B cell (primary cell): ENCODE data around the gene SERPINB6. TPM values are rescaled to one million over a fixed set of nuclear protein-coding genes. Genes with fewer than 3 reads are reported as not detected.
A peak's percentile ranks its signal among the peaks of the same experiment; 100 is the strongest.

Experiments used
- ATAC-seq: fragments of 200-7000 bp; cut with Tn5 transposase; one replicate; pipeline ENCODE4 v1.10.0; 2021; ENCODE audit warnings: low read depth, mild to moderate bottlenecking, moderate number of reproducible peaks, moderate library complexity
- CTCF ChIA-PET: fragments of 350-600 bp; sonication (Branson Sonifier 250); formaldehyde crosslinking; loops from one replicate; lab custom pipeline; 2021; ENCODE audit warnings: antibody characterized with exemption, inconsistent platforms; lab: Charles Lee
- POLR2A ChIA-PET: fragments of 350-600 bp; sonication (Branson Sonifier 250); formaldehyde crosslinking; loops from one replicate; lab custom pipeline; 2021; ENCODE audit warnings: antibody characterized with exemption; lab: Charles Lee
- DNase-seq: peaks from one replicate; pipeline ENCODE4 v3.0.0; 2013
- H2AFZ ChIP-seq: 2 replicates; pipeline ENCODE4 v1.6.1; 2012; ENCODE audit warnings: mild to moderate bottlenecking, low read depth, low read length; ENCODE audit not compliant: insufficient read depth, poor library complexity, severe bottlenecking
- H3K27ac ChIP-seq, 2 donors: 1 replicate in 1 of 2; 2 replicates in 1 of 2; pipeline ENCODE4 v1.5.1; 2012 to 2013; ENCODE audit warnings: low read length in 2 of 2, mild to moderate bottlenecking in 2 of 2, moderate library complexity in 1 of 2
- H3K27me3 ChIP-seq, 4 experiments: fragments of 200-600 bp in 1 of 4; sonication (generic) in 1 of 4; replicated peaks in 1 of 4; 1 replicate in 2 of 4; 2 replicates in 2 of 4; pipeline versions ENCODE4 v1.6.1 to v1.7.0; 2013 to 2016; ENCODE audit warnings: low read length in 3 of 4, mild to moderate bottlenecking in 2 of 4, mixed read lengths in 1 of 4, moderate library complexity in 1 of 4; ENCODE audit not compliant: insufficient read depth in 4 of 4, control insufficient read depth in 3 of 4; ENCODE audit errors: control extremely low read depth in 1 of 4
- H3K36me3 ChIP-seq, 2 experiments: replicated peaks in 1 of 2; 1 replicate in 1 of 2; 2 replicates in 1 of 2; pipeline versions ENCODE4 v1.6.1 to v1.7.1; 2013; ENCODE audit warnings: low read length in 1 of 2; ENCODE audit not compliant: insufficient read depth in 2 of 2, control insufficient read depth in 1 of 2; ENCODE audit errors: control extremely low read depth in 1 of 2, extremely low read depth in 1 of 2
- H3K4me1 ChIP-seq, 2 donors: fragments of 200-600 bp in 1 of 2; sonication (generic) in 1 of 2; 1 replicate in 1 of 2; 2 replicates in 1 of 2; pipeline versions ENCODE4 v1.5.1 to v1.6.1; 2013 to 2017; ENCODE audit warnings: low read length in 2 of 2; ENCODE audit not compliant: control insufficient read depth in 2 of 2, insufficient read depth in 2 of 2
- H3K4me2 ChIP-seq: replicated peaks from 2 replicates; pipeline ENCODE3; 2012; ENCODE audit warnings: mild to moderate bottlenecking, low read depth, low read length; ENCODE audit not compliant: poor library complexity, severe bottlenecking
- H3K4me3 ChIP-seq, 5 experiments: fragments of 200-600 bp in 1 of 5; sonication (generic) in 1 of 5; 1 replicate in 3 of 5; 2 replicates in 2 of 5; pipeline versions ENCODE4 v1.5.1 to v1.7.0; 2011 to 2016; ENCODE audit warnings: low read length in 4 of 5, mild to moderate bottlenecking in 4 of 5, low read depth in 2 of 5, control low read depth in 1 of 5, moderate library complexity in 1 of 5; ENCODE audit not compliant: insufficient read depth in 1 of 5; ENCODE audit errors: control extremely low read depth in 1 of 5, extremely low read depth in 1 of 5
- H3K79me2 ChIP-seq: fragments of 200-600 bp; sonication (generic); one replicate; pipeline ENCODE4 v1.6.0; 2016; ENCODE audit warnings: low read length; ENCODE audit not compliant: control insufficient read depth, insufficient read depth
- H3K9ac ChIP-seq: fragments of 200-600 bp; sonication (generic); 2 replicates; pipeline ENCODE4 v1.6.1; 2017; ENCODE audit warnings: mild to moderate bottlenecking, low read length, moderate library complexity
- H3K9me3 ChIP-seq, 3 donors: one replicate each; pipeline versions ENCODE4 v1.6.1 to v1.7.1; 2013; ENCODE audit warnings: low read length in 2 of 3; ENCODE audit not compliant: control insufficient read depth in 2 of 3, insufficient read depth in 1 of 3; ENCODE audit errors: control extremely low read depth in 1 of 3
- H4K20me1 ChIP-seq: 2 replicates; pipeline ENCODE4 v1.6.0; 2012; ENCODE audit warnings: mild to moderate bottlenecking, low read length; ENCODE audit not compliant: insufficient read depth, control insufficient read depth, poor library complexity, severe bottlenecking
- H3K27ac Mint-ChIP-seq: one replicate; pipeline ENCODE4 v1.8.0; 2021; ENCODE audit warnings: mixed read lengths
- H3K27me3 Mint-ChIP-seq: one replicate; pipeline ENCODE4 v1.8.0; 2021; ENCODE audit warnings: mixed read lengths
- H3K4me1 Mint-ChIP-seq: one replicate; pipeline ENCODE4 v1.8.0; 2021; ENCODE audit warnings: mixed read lengths
- H3K4me3 Mint-ChIP-seq: one replicate; pipeline ENCODE4 v1.8.0; 2021; ENCODE audit warnings: mixed read lengths
- H3K9me3 Mint-ChIP-seq: one replicate; pipeline ENCODE4 v1.8.0; 2022; ENCODE audit warnings: mixed read lengths; ENCODE audit not compliant: insufficient read depth
- CTCF ChIP-seq: fragments of 200-600 bp; IDR thresholded peaks from one replicate; pipeline ENCODE4 v1.8.0; 2022; ENCODE audit warnings: antibody characterized with exemption, mild to moderate bottlenecking
- EZH2 ChIP-seq: IDR thresholded peaks from 2 replicates; pipeline ENCODE4 v1.6.1; 2012; ENCODE audit warnings: borderline replicate concordance, low read depth, mild to moderate bottlenecking, moderate library complexity, low read length; ENCODE audit not compliant: insufficient read depth, poor library complexity, severe bottlenecking
- WGBS: methylation state at CpG from one replicate; pipeline ENCODE4 v1.1.5; 2013; ENCODE audit warnings: missing lambda C conversion rate; ENCODE audit not compliant: insufficient coverage; 5-methylcytosine and 5-hydroxymethylcytosine counted together
- intact Hi-C: fragments of 100-400 bp; cut with micrococcal nuclease; formaldehyde crosslinking; loops from one replicate; pipeline ENCODE4 v1.10.0; 2022
- polyA plus RNA-seq: library from polyadenylated mRNA; depleted of rRNA; stranded (reverse); fragments of >200 nt; gene quantifications from 2 replicates; pipeline ENCODE4 v1.2.3, GENCODE V29; 2012
- total RNA-seq, 2 donors: library from RNA; stranded (reverse); fragments of 120-200 nt in 1 of 2; gene quantifications; 1 replicate in 1 of 2; 2 replicates in 1 of 2; pipeline versions ENCODE4 v1.2.3 to v1.2.4, GENCODE V29; 2013 to 2022

Gene SERPINB6
- total and polyA plus RNA-seq, 2 donors (not counting 1 experiment from before 2014, with no cell fraction given) = 35.2 to 58.5 TPM

- H3K4me1 Mint-ChIP-seq = peaks cover 57% of the 10 kb centered on the region
- H3K27me3 Mint-ChIP-seq = no peaks in the 10 kb centered on the region
- WGBS = 80% methylated on average over 2 of the region's 7 CpGs
Observed at GRCh38 chr6:2947445-2947844, 23.9 kb downstream of the SERPINB6 start.

More at GRCh38 chr6:2947445-2947844, 23.9 kb downstream of the SERPINB6 start:
- Histone ChIP-seq H3K9me3 (peaks cover 0 to 12% (median 0%) of the 10 kb centered on the region in 3 donors), H2AFZ (no peak overlapping the region), H4K20me1 (no peaks in the 10 kb centered on the region), H3K36me3 (peaks cover 0 to 13% of the 10 kb centered on the region in 2 experiments), H3K4me2 (no peak overlapping the region), H3K27ac (no peak overlapping the region), H3K9ac (no peak overlapping the region), H3K4me1 (peaks cover 42 to 61% of the 10 kb centered on the region in 2 donors), H3K4me3 (no peak overlapping the region), H3K27me3 (no peaks in the 10 kb centered on the region), H3K79me2 (no peaks in the 10 kb centered on the region)
- H3K27ac Mint-ChIP-seq = peak overlapping the region; percentile 47
- TF ChIP-seq CTCF (no peak), EZH2 (no peak)
- ChIA-PET POLR2A (interaction anchor here (0.7 kb wide), 1 partner anchor 24 kb away, joined by 4 read pairs; the partner anchor contains the start of gene SERPINB6), CTCF (interaction anchor here (1.4 to 5.1 kb wide), 5 partner anchors 10 to 101 kb away, joined by 3 to 24 read pairs (median 6); no protein-coding TSS in a partner anchor)
- no peaks in the 10 kb centered on the region for H3K9me3 Mint-ChIP-seq
- peak overlapping the region; percentile 4 for H3K4me3 Mint-ChIP-seq
- ATAC-seq (no peak), DNase-seq (no peak)
- intact Hi-C loops = no loop called here
